ENCODE data around the gene ZNF549.

The ZNF549 gene

DNA sequence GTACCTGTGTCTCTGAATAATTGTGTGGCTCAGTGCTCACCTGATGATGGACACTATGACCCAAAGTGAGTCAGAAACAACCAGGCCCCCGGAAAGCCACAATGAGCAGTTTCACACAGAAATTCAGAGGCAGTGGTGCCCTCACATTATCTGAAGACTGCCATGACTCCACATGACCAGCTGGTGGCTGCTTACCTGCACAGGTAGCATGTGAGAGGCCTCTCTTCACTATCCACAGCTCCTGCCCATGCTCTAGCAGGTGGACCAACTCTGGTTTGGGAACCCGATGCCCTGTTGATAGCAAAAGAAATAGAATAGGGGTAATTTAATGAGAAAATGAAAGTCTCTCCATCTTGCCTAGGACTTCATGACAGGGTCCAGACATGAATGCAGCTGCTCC, 25.3 kb downstream of the ZNF549 start:
- Histone ChIP-seq H3F3A (ENCODE audit: control insufficient read depth, insufficient read depth) (no peaks in the 10 kb centered on the region), H3K4me1 (ENCODE audit: control insufficient read depth, low read length) (no peaks in the 10 kb centered on the region), H3K36me3 (ENCODE audit: control insufficient read depth, low read length) (peaks cover 55% of the 10 kb centered on the region), H3K27me3 (ENCODE audit: control insufficient read depth, low read length) (no peaks in the 10 kb centered on the region), H4K20me1 (ENCODE audit: control insufficient read depth, insufficient read depth, low read depth, low read length) (no peaks in the 10 kb centered on the region), H3K9me2 (replicated peaks; ENCODE audit: control insufficient read depth, low read length) (no peaks in the 10 kb centered on the region), H3K4me3 (ENCODE audit: low read length) (no peak overlapping the region), H3K79me2 (ENCODE audit: control insufficient read depth, low read length) (no peaks in the 10 kb centered on the region), H3K27ac (ENCODE audit: low read depth, low read length) (no peak overlapping the region), H3K9me3 (ENCODE audit: control insufficient read depth, insufficient read depth, low read length) (peaks cover 34% of the 10 kb centered on the region; the same call in 1 of the 2 replicates), H3K4me2 (ENCODE audit: low read length) (no peak overlapping the region)
- TF ChIP-seq EZH2phosphoT487 (IDR thresholded peaks at IDR 0.05; ENCODE audit: borderline replicate concordance, low read length) (no peak), CTCF (IDR thresholded peaks at IDR 0.05; ENCODE audit: low read depth, low read length, poor library complexity, severe bottlenecking) (no peak)

DNA sequence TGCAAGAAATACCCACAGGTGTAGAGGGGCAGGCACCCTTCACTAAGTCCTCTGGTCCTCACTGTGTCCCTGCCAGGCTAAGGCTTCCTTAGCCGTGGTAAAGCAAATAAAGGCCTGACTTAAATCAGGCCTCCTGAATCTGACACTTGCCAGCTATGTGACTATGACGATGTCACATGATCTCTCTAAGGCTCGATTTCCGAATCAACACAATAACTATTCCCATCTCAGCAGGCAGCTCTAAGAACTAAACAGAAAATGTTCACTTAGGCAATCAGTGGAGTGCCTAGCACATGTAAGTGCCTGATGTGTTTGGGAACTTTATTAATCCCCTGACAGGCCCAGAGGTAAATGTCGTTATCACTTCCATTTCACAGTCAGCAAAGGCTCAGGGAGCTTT, 30.5 kb downstream of the ZNF549 start:
- H3K4me2 ChIP-seq (ENCODE audit: low read length): no peak overlapping the region

DNA sequence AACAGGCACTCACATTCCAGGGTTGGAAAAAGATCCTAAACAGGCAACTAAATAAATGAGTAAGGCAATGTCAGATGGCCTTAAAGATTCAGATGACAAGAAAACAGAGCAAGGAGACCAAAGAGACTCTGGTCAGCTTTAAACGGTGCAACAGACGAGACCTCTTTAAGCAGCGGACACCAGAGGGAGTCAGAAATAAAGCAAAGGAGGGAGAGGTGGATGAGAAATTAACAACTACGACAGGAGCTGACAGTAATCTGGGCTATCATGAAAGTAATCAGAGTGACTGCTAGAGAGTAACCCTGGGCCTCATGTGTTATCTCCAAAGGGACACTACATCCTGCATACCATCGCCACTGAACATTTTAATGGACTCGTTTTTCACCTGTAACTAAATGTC, 31.4 kb downstream of the ZNF549 start:
- peaks cover 10% of the 10 kb centered on the region for H3K4me1 ChIP-seq (ENCODE audit: control insufficient read depth, low read length)
- H3K9me2 ChIP-seq (replicated peaks; ENCODE audit: control insufficient read depth, low read length): no peaks in the 10 kb centered on the region
- peak overlapping the region; percentile 71 for H3K4me2 ChIP-seq (ENCODE audit: low read length)
- H3K27ac ChIP-seq (ENCODE audit: low read depth, low read length): no peak overlapping the region
- no peak for TF ChIP-seq EZH2phosphoT487 (IDR thresholded peaks at IDR 0.05; ENCODE audit: borderline replicate concordance, low read length)
- TF ChIP-seq CTCF (IDR thresholded peaks at IDR 0.05; ENCODE audit: low read depth, low read length, poor library complexity, severe bottlenecking): no peak
- no peaks in the 10 kb centered on the region for H3K27me3 ChIP-seq (ENCODE audit: control insufficient read depth, low read length)
- no peaks in the 10 kb centered on the region for H3K79me2 ChIP-seq (ENCODE audit: control insufficient read depth, low read length)
- H3K36me3 ChIP-seq (ENCODE audit: control insufficient read depth, low read length): peaks cover 18% of the 10 kb centered on the region; the same call in 1 of the 2 replicates
- peaks cover 53% of the 10 kb centered on the region for H3K9me3 ChIP-seq (ENCODE audit: control insufficient read depth, insufficient read depth, low read length)
- H3K4me3 ChIP-seq (ENCODE audit: low read length): peak overlapping the region; percentile 76
- no peaks in the 10 kb centered on the region for H4K20me1 ChIP-seq (ENCODE audit: control insufficient read depth, insufficient read depth, low read depth, low read length)
- no peaks in the 10 kb centered on the region for H3F3A ChIP-seq (ENCODE audit: control insufficient read depth, insufficient read depth)

More for the DNA sequence above, 30.5 kb downstream of the ZNF549 start:
- Histone ChIP-seq H3K27ac (ENCODE audit: low read depth, low read length) (no peak overlapping the region), H3F3A (ENCODE audit: control insufficient read depth, insufficient read depth) (no peaks in the 10 kb centered on the region), H3K9me2 (replicated peaks; ENCODE audit: control insufficient read depth, low read length) (no peaks in the 10 kb centered on the region), H4K20me1 (ENCODE audit: control insufficient read depth, insufficient read depth, low read depth, low read length) (no peaks in the 10 kb centered on the region), H3K27me3 (ENCODE audit: control insufficient read depth, low read length) (no peaks in the 10 kb centered on the region), H3K9me3 (ENCODE audit: control insufficient read depth, insufficient read depth, low read length) (peaks cover 52% of the 10 kb centered on the region), H3K4me1 (ENCODE audit: control insufficient read depth, low read length) (peaks cover 10% of the 10 kb centered on the region), H3K79me2 (ENCODE audit: control insufficient read depth, low read length) (no peaks in the 10 kb centered on the region), H3K36me3 (ENCODE audit: control insufficient read depth, low read length) (peaks cover 20% of the 10 kb centered on the region; the same call in 1 of the 2 replicates), H3K4me3 (ENCODE audit: low read length) (no peak overlapping the region)
- no peak for TF ChIP-seq EZH2phosphoT487 (IDR thresholded peaks at IDR 0.05; ENCODE audit: borderline replicate concordance, low read length)

GRCh38 chr19:57559008-57559403, 31.9 kb downstream of the ZNF549 start:
- Histone ChIP-seq H3K4me2 (ENCODE audit: low read length) (peak overlapping the region; percentile 71), H3K9me3 (ENCODE audit: control insufficient read depth, insufficient read depth, low read length) (peaks cover 55% of the 10 kb centered on the region), H3K27me3 (ENCODE audit: control insufficient read depth, low read length) (no peaks in the 10 kb centered on the region), H3K4me3 (ENCODE audit: low read length) (peak overlapping the region; percentile 76), H3K9me2 (replicated peaks; ENCODE audit: control insufficient read depth, low read length) (no peaks in the 10 kb centered on the region), H3K27ac (ENCODE audit: low read depth, low read length) (no peak overlapping the region), H3K36me3 (ENCODE audit: control insufficient read depth, low read length) (peaks cover 18% of the 10 kb centered on the region; the same call in 1 of the 2 replicates), H3F3A (ENCODE audit: control insufficient read depth, insufficient read depth) (no peaks in the 10 kb centered on the region), H3K79me2 (ENCODE audit: control insufficient read depth, low read length) (no peaks in the 10 kb centered on the region), H3K4me1 (ENCODE audit: control insufficient read depth, low read length) (peaks cover 10% of the 10 kb centered on the region), H4K20me1 (ENCODE audit: control insufficient read depth, insufficient read depth, low read depth, low read length) (no peaks in the 10 kb centered on the region)
- TF ChIP-seq EZH2phosphoT487 (IDR thresholded peaks at IDR 0.05; ENCODE audit: borderline replicate concordance, low read length): no peak
- TF ChIP-seq CTCF (IDR thresholded peaks at IDR 0.05; ENCODE audit: low read depth, low read length, poor library complexity, severe bottlenecking): no peak

Data from DOHH2 (cell line).